A375 (cell line): ENCODE data around the gene RAB42. TPM values are rescaled to one million over a fixed set of nuclear protein-coding genes. Genes with fewer than 3 reads are reported as not detected.

Source experiments
- small RNA-seq: library from RNA; depleted of rRNA; stranded (forward); fragments of <200 nt; gene quantifications from one replicate; pipeline ENCODE3, GENCODE V24; 2014
- total RNA-seq: library from RNA; depleted of rRNA; stranded (reverse); fragments of >200 nt; shearing (Covaris generic); gene quantifications from 2 replicates; pipeline ENCODE4 v1.2.3, GENCODE V29; 2014; rRNA removed

Gene RAB42, protein sequence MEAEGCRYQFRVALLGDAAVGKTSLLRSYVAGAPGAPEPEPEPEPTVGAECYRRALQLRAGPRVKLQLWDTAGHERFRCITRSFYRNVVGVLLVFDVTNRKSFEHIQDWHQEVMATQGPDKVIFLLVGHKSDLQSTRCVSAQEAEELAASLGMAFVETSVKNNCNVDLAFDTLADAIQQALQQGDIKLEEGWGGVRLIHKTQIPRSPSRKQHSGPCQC
- 0.27 TPM in 1 of 2 replicates, not detected in the other for total RNA-seq

DNA sequence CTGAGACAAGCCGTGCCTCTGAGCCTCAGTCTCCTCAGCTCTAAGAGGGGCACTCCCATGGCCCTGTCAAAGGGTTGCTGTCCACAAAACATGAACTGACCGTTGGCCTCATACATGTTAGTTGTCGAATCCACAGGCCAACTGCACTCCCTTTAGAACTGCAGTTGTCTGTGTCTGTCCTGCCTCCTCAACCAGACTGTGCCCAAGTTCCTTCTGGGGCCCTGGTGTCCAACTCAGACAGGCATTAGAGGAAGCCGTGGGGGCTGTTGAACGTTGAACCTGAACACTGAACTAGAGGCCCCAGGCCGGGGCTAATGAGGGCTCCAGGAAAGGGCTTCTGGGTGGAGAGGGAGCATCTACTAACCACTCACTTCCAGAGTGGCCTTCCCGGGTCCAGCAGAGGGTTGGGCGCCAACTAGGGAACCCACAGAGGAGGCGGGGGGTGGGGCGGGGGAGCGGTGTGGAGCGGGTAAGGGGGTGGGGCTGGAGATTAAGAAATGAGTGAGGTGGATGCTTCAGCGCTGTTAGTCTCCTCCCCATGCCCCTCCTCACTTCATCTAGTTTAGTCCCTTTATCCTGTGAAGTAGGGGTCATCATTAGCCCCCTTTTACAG lies at the start of gene RAB42:
Gene RAB42, plus strand, starts transcription at position 558 of the 613 bp plus-strand sequence. CDS start 247 bp downstream, outside the sequence.

DNA sequence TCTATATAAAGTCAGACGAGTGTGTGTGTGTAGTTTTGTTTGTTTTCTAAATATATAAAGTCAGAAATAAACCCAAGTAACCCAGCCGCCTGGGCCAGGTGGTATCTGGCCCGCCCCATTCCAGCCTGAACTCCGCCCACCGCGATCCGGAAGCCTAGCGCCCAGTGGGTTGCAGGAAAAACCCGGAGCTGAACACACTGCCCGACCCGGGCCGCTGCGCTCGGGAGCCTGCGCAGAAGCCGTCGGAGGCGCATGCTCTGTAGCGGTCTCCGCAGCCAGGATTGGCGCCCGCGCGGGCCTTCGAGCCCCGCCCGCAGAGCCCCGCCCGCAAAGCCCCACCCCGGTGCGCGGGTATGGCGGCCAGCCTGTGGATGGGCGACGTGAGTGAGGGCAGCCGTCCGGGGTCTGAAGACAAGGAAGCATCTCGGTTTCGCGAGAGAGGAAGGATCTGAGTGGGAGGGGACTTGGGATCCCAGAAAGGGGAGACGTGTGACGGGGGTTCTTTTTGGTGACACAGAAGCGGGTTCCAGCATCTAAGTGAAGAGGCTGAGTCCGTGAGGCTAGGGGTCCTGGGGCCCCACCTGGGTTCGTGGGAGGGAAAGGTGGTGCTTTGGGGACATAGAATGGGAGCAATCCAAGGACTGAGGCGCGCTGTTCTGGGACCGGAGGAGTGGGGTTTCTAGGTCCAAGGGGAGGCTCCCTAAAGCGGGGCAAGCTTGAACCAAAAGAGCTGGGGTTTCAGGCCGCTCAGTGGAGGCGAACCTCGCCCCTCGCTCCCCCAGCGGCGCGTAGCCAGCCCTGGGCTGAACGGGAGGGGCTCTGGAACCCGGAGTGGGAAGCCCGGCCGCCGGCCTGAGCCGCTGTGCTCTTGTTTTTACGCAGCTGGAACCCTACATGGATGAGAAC lies 39.1 kb upstream of the RAB42 start, which contains the start of gene TRNAU1AP:
Gene TRNAU1AP, plus strand, starts transcription at position 328 of the 906 bp plus-strand sequence. Its CDS starts 26 bp downstream, at position 354.

DNA sequence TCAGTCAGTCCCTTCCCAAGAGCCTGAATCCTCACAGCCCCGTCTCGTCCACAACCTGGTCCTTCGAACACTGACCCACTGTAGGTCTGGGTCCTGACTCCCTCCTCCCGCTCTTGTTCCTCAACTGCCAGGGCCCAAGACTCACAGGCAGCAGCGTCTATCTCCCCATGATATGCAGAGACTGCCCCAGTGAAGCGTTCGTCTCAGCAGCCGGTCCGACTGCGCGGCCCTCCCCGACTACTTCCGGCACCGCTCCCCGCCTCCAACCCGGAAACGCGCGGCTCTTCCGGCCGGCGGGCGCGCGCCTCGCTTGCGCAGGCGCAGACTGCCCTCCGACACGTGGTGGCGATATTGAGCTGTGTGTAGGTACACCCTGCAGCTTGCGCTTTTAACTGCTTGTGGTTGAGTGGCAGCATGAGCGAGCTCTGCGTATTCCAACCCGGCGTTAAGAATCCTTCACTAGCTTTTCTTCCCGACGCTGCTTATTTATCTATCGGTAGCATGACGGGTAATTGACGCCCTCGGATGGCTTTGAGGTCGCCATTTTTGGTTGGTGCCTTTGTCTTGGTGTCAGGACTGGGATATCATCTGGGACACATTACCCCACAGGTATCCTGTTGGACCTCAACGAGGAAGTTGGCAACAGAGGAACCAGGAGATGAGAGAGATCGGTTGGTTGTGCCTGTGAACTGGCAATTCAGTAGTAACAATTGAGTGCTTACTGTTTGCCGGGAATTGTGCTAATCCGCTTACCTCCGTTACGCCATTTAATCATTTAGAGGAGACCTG lies 51.0 kb downstream of the RAB42 start, which contains the start of gene TAF12:
Gene TAF12, minus strand, starts transcription at position 221 of the 789 bp plus-strand sequence. CDS start 20,986 bp downstream, outside the sequence.

Small RNA genes lying within 50 kb of the gene (small RNA-seq; reads per million reads assigned to genes)
- gene SNORA16A (not detected), gene SNORA44 (not detected), gene SNORA61 (not detected), gene SNORD99 (16,344 reads per million, percentile 100 among the genes with 10 or more reads in this experiment)

Other genes with a start within 250 kb of the RAB42 start
- 11.7 and 17.3 TPM in 2 replicates for gene PHACTR4, start 222.5 kb upstream of the RAB42 start, total RNA-seq
- gene RCC1, start 86.2 kb upstream of the RAB42 start, total RNA-seq: 79.6 and 80.3 TPM in 2 replicates
- gene TRNAU1AP, start 39.2 kb upstream of the RAB42 start, total RNA-seq: 24.7 and 28.3 TPM in 2 replicates
- gene TAF12, start 50.8 kb downstream of the RAB42 start, total RNA-seq: 40.2 and 46.8 TPM in 2 replicates
- gene RNU11, start 56.3 kb downstream of the RAB42 start, total RNA-seq: not detected in 2 replicates
- gene GMEB1, start 76.5 kb downstream of the RAB42 start, total RNA-seq: 6.7 and 8.6 TPM in 2 replicates
- 59.2 TPM in 2 replicates for gene YTHDF2, start 144.7 kb downstream of the RAB42 start, total RNA-seq
- gene OPRD1, start 219.9 kb downstream of the RAB42 start, total RNA-seq: 6.7 and 6.9 TPM in 2 replicates